Endothelial cell of umbilical vein (primary cell): ENCODE data around the gene HPX. TPM values are rescaled to one million over a fixed set of nuclear protein-coding genes. Genes with fewer than 3 reads are reported as not detected.

Experiments used
- BruUV-seq: library from RNA; stranded (reverse); fragments of 400-500 nt; replicated peaks from 2 replicates; lab custom pipeline; 2021; lab: Mats Ljungman, UMichigan
- CTCF ChIA-PET: fragments of 300-600, 350-600 bp; sonication (Branson Sonifier 250); formaldehyde crosslinking; loops from one replicate; lab custom pipeline; 2021; ENCODE audit warnings: antibody characterized with exemption, inconsistent platforms; lab: Charles Lee
- POLR2A ChIA-PET: fragments of 300-600, 350-600 bp; sonication (Branson Sonifier 250); formaldehyde crosslinking; loops from one replicate; lab custom pipeline; 2021; ENCODE audit warnings: antibody characterized with exemption, inconsistent platforms; lab: Charles Lee
- DNase-seq: peaks from one replicate; pipeline ENCODE4 v3.0.0-alpha.2; 2011; ENCODE audit warnings: low read depth, low spot score
- FAIRE-seq: peaks from 2 replicates; lab custom pipeline; 2011; peaks lifted over from hg19 to GRCh38; lab: Jason Lieb, UNC
- H2AFZ ChIP-seq: 2 replicates; pipeline ENCODE4 v1.6.0; 2012; ENCODE audit warnings: low read depth, low read length, control low read depth, inconsistent platforms
- H3K27ac ChIP-seq: 2 replicates; pipeline ENCODE4 v1.5.1; 2011; ENCODE audit warnings: low read depth, mild to moderate bottlenecking, control low read depth, low read length, moderate library complexity; ENCODE audit not compliant: insufficient read depth
- H3K27me3 ChIP-seq, 2 experiments: 2 replicates each; pipeline versions ENCODE4 v1.6.0 to v1.6.1; 2011; ENCODE audit warnings: low read length in 2 of 2, mixed read lengths in 1 of 2; ENCODE audit not compliant: control insufficient read depth in 2 of 2, insufficient read depth in 2 of 2
- H3K36me3 ChIP-seq, 2 experiments: 2 replicates in 1 of 2; 3 replicates in 1 of 2; pipeline ENCODE4 v1.5.1; 2011; ENCODE audit warnings: low read length in 2 of 2, mild to moderate bottlenecking in 1 of 2, moderate library complexity in 1 of 2; ENCODE audit not compliant: control insufficient read depth in 2 of 2, insufficient read depth in 2 of 2; ENCODE audit errors: extremely low read depth in 1 of 2
- H3K4me1 ChIP-seq: 3 replicates; pipeline ENCODE4 v1.5.1; 2011; ENCODE audit warnings: mild to moderate bottlenecking, low read length; ENCODE audit not compliant: control insufficient read depth, insufficient read depth; ENCODE audit errors: extremely low read depth
- H3K4me2 ChIP-seq: 2 replicates; pipeline ENCODE4 v1.6.1; 2011; ENCODE audit warnings: low read length, control low read depth, mixed read lengths; ENCODE audit not compliant: insufficient read depth
- H3K4me3 ChIP-seq, 3 experiments: fragments of 200-600 bp in 1 of 3; sonication (generic), shearing (Covaris generic) in 1 of 3; replicated peaks in 1 of 3; 2 replicates each; pipeline ENCODE4 v1.5.1; 2011 to 2016; ENCODE audit warnings: control low read depth in 3 of 3, low read length in 3 of 3, mild to moderate bottlenecking in 2 of 3, inconsistent platforms in 1 of 3, low read depth in 1 of 3, moderate library complexity in 1 of 3; ENCODE audit not compliant: insufficient read depth in 1 of 3
- H3K79me2 ChIP-seq: 2 replicates; pipeline ENCODE4 v1.6.0; 2012; ENCODE audit warnings: low read length, inconsistent platforms; ENCODE audit not compliant: control insufficient read depth, insufficient read depth
- H3K9ac ChIP-seq: replicated peaks from 2 replicates; pipeline ENCODE3; 2011; ENCODE audit warnings: low read length, control low read depth; ENCODE audit not compliant: insufficient read depth; ENCODE audit errors: extremely low read depth
- H3K9me1 ChIP-seq: replicated peaks from 3 replicates; pipeline ENCODE4 v1.6.0; 2011; ENCODE audit warnings: mild to moderate bottlenecking, low read length; ENCODE audit not compliant: control insufficient read depth, insufficient read depth; ENCODE audit errors: extremely low read depth
- H3K9me3 ChIP-seq: replicated peaks from 2 replicates; pipeline ENCODE4 v1.5.1; 2012; ENCODE audit warnings: low read length, inconsistent platforms; ENCODE audit not compliant: control insufficient read depth, insufficient read depth
- H4K20me1 ChIP-seq: replicated peaks from 2 replicates; pipeline ENCODE3; 2011; ENCODE audit warnings: mild to moderate bottlenecking, low read length; ENCODE audit not compliant: control insufficient read depth, insufficient read depth; ENCODE audit errors: extremely low read depth
- EZH2 ChIP-seq: IDR thresholded peaks from 2 replicates; pipeline ENCODE4 v1.6.1; 2012; ENCODE audit warnings: borderline replicate concordance, low read depth, mild to moderate bottlenecking, moderate library complexity, low read length, inconsistent platforms; ENCODE audit not compliant: severe bottlenecking
- FOS ChIP-seq: IDR thresholded peaks from 2 replicates; pipeline ENCODE4 v1.6.1; 2011; ENCODE audit warnings: mild to moderate bottlenecking, low read length, moderate library complexity, borderline replicate concordance; ENCODE audit not compliant: insufficient read depth
- GATA2 ChIP-seq: IDR thresholded peaks from 2 replicates; pipeline ENCODE4 v1.7.0; 2011; ENCODE audit warnings: low read depth, mild to moderate bottlenecking, moderate library complexity, mixed read lengths, low read length; ENCODE audit not compliant: insufficient read length, insufficient read depth
- JUN ChIP-seq: IDR thresholded peaks from 2 replicates; pipeline ENCODE4 v1.6.1; 2011; ENCODE audit warnings: borderline replicate concordance, low read depth; ENCODE audit not compliant: insufficient read length, insufficient read depth
- MAX ChIP-seq: IDR thresholded peaks from 2 replicates; pipeline ENCODE4 v1.6.1; 2011; ENCODE audit not compliant: insufficient read depth, insufficient read length
- MYC ChIP-seq: IDR thresholded peaks from one replicate; pipeline ENCODE4 v1.6.1; 2011; ENCODE audit warnings: mild to moderate bottlenecking, low read depth, low read length
- POLR2A ChIP-seq: IDR thresholded peaks from 2 replicates; pipeline ENCODE4 v1.6.1; 2012; ENCODE audit warnings: low read depth, mild to moderate bottlenecking, control low read depth, low read length
- POLR2AphosphoS5 ChIP-seq: IDR thresholded peaks from 2 replicates; pipeline ENCODE4 v1.6.1; 2012; ENCODE audit warnings: low read depth, mild to moderate bottlenecking, control low read depth, low read length, moderate library complexity; ENCODE audit not compliant: insufficient read depth
- dilution Hi-C: fragments of 300-500 bp; cut with MboI; formaldehyde crosslinking; loops from one replicate; pipeline ENCODE4 v1.15.0; 2019; ENCODE audit warnings: low sequenced_read_pairs; ENCODE audit not compliant: extremely low pct_ligation_motif_present
- intact Hi-C: fragments of 100-400 bp; cut with micrococcal nuclease; formaldehyde crosslinking; loops from one replicate; pipeline ENCODE4 v1.10.0; 2022
- polyA plus RNA-seq, 4 experiments: library from polyadenylated mRNA; depleted of rRNA in 3 of 4; stranded (reverse) in 3 of 4; unstranded in 1 of 4; fragments of >200 nt; gene quantifications; 2 replicates each; pipeline versions ENCODE4 v1.2.1 to v1.2.3, GENCODE V29; 2011 to 2012; ENCODE audit warnings: missing spikeins in 1 of 4
- total RNA-seq: library from RNA; stranded (reverse); gene quantifications from 2 replicates; pipeline ENCODE4 v1.2.3, GENCODE V29; 2021
- TF ChIP-seq, protein P1 (sequence below), 2 donors: IDR thresholded peaks; 1 replicate in 1 of 2; 2 replicates in 1 of 2; pipeline ENCODE4 v1.5.1; 2011; ENCODE audit warnings: low read length in 2 of 2, mild to moderate bottlenecking in 2 of 2, moderate library complexity in 2 of 2, control low read depth in 1 of 2, inconsistent platforms in 1 of 2, low read depth in 1 of 2; ENCODE audit not compliant: insufficient read depth in 1 of 2; ENCODE audit errors: extremely low read depth in 1 of 2

HPX gene
- total and polyA plus RNA-seq, 2 donors (not counting 3 experiments of a cell fraction or from before 2014, with no cell fraction given): 1.3 to 1.5 TPM

- FAIRE-seq (no peak), DNase-seq (no peak)
- H3K79me2 ChIP-seq: no peaks in the 10 kb centered on the region
- BruUV-seq: no TSS peak
- peaks cover 10% of the 10 kb centered on the region for H3K4me1 ChIP-seq
- TF ChIP-seq MAX (no peak), FOS (no peak), POLR2A (no peak), EZH2 (no peak), JUN (no peak), POLR2AphosphoS5 (no peak), MYC (no peak), GATA2 (no peak)
- TF ChIP-seq, protein P1, sequence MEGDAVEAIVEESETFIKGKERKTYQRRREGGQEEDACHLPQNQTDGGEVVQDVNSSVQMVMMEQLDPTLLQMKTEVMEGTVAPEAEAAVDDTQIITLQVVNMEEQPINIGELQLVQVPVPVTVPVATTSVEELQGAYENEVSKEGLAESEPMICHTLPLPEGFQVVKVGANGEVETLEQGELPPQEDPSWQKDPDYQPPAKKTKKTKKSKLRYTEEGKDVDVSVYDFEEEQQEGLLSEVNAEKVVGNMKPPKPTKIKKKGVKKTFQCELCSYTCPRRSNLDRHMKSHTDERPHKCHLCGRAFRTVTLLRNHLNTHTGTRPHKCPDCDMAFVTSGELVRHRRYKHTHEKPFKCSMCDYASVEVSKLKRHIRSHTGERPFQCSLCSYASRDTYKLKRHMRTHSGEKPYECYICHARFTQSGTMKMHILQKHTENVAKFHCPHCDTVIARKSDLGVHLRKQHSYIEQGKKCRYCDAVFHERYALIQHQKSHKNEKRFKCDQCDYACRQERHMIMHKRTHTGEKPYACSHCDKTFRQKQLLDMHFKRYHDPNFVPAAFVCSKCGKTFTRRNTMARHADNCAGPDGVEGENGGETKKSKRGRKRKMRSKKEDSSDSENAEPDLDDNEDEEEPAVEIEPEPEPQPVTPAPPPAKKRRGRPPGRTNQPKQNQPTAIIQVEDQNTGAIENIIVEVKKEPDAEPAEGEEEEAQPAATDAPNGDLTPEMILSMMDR (IDR thresholded peaks at IDR 0.05; ENCODE audit: extremely low read depth in 1 of 2, insufficient read depth in 1 of 2, low read depth in 1 of 2, low read length in 2 of 2): no peak
- no peak overlapping the region for H3K27ac ChIP-seq
- peak overlapping the region; percentile 86 for H3K4me2 ChIP-seq
- H3K4me3 ChIP-seq: peak overlapping the region; percentile 78 to 88 (median 86)
- intact Hi-C loops (loop anchor here (1.0 to 2.0 kb wide), 3 partner anchors 28 to 62 kb away; partner anchors contain the start of genes ARFIP2, SMPD1 and TIMM10B), dilution Hi-C loops (no loop called here)
- H3K9me1 ChIP-seq: no peaks in the 10 kb centered on the region
- H3K9me3 ChIP-seq: no peaks in the 10 kb centered on the region
- peak overlapping the region; percentile 66 for H3K9ac ChIP-seq
- ChIA-PET POLR2A (interaction anchor here (0.9 to 1.4 kb wide), 5 partner anchors 25 to 199 kb away, joined by 3 to 9 read pairs (median 5); partner anchors contain the start of gene SMPD1), CTCF (interaction anchor here (0.9 to 3.5 kb wide), 14 partner anchors 17 to 337 kb away, joined by 3 to 40 read pairs (median 6); partner anchors contain the start of genes ARFIP2 and TIMM10B)
- peaks cover 6 to 10% of the 10 kb centered on the region in 2 experiments for H3K27me3 ChIP-seq
- no peaks in the 10 kb centered on the region for H3K36me3 ChIP-seq
- H4K20me1 ChIP-seq: no peaks in the 10 kb centered on the region
- peak overlapping the region; percentile 96 for H2AFZ ChIP-seq
Observed at GRCh38 chr11:6418557-6419008, 22.2 kb downstream of the HPX start.
